Measurements from ENCODE around the gene ZNF644.

Gene ZNF644

DNA sequence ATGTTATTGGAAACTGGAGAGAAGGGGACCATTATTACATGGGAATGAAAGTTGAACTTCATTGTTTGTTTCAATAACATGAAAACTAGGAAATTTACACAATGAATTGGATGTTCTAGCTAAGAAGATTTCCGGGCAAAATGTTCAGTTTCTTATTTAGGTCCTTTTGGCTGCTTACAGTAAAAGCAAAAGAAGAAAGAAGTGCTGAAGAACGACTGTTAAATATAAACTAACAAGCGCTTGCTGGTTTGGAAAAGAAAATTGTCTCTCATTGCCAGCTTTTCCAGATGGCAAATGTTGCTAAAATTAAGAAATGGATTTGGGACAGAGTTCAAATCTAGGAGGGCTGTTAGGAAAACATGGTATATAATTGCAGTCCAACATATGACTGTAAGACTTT, 139.6 kb downstream of the ZNF644 start:
- TF ChIP-seq, protein P1, sequence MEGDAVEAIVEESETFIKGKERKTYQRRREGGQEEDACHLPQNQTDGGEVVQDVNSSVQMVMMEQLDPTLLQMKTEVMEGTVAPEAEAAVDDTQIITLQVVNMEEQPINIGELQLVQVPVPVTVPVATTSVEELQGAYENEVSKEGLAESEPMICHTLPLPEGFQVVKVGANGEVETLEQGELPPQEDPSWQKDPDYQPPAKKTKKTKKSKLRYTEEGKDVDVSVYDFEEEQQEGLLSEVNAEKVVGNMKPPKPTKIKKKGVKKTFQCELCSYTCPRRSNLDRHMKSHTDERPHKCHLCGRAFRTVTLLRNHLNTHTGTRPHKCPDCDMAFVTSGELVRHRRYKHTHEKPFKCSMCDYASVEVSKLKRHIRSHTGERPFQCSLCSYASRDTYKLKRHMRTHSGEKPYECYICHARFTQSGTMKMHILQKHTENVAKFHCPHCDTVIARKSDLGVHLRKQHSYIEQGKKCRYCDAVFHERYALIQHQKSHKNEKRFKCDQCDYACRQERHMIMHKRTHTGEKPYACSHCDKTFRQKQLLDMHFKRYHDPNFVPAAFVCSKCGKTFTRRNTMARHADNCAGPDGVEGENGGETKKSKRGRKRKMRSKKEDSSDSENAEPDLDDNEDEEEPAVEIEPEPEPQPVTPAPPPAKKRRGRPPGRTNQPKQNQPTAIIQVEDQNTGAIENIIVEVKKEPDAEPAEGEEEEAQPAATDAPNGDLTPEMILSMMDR (conservative IDR thresholded peaks at IDR 0.05; ENCODE audit: low read length) = no peak
- no peak overlapping the region for H3K4me3 ChIP-seq (ENCODE audit: low read length)
- no peak for DNase-seq (ENCODE audit: low read depth)

DNA sequence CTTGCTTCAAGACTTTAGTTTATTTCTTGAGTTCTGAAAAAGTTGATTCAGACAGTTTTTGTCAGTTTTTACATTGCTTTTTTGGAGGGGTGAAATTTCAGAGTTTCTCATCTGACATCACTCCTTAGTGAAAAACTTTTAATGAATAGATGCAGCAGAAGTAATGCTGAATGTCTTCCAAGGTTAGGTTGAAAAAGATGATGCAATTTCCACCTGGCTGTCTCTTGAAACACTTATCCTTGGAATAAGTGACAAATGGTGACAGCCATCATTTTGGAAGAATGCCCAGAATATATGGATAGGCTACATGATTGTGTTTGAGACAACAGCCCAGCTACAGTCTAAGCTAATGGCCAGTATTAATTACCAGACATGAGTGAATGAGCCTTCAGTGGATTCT, 140.8 kb downstream of the ZNF644 start:
- TF ChIP-seq, protein P1 (conservative IDR thresholded peaks at IDR 0.05; ENCODE audit: low read length) = no peak
- no peak overlapping the region for H3K4me3 ChIP-seq (ENCODE audit: low read length)
- DNase-seq (ENCODE audit: low read depth) = no peak

DNA sequence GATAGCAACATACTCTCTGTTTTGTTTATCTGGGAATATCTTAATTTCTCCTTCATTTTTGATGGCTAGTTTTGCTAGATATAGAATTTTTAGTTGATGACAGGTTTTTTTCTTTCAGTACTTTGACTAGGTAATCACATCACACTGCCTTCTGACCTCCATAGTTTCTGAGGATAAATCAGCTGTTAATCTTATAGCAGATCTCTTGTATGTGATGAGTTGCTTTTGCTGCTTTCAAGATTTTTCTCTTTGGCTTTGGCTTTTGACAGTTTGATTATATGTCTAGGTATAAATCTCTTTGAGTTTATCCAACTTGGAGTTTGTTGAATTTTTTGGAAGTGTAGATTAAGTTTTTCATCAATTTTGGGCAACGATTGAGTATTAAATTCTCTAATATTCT, 142.6 kb downstream of the ZNF644 start:
- no peak overlapping the region for H3K4me3 ChIP-seq (ENCODE audit: low read length)
- TF ChIP-seq, protein P1 (conservative IDR thresholded peaks at IDR 0.05; ENCODE audit: low read length) = no peak
- DNase-seq (ENCODE audit: low read depth) = peak; percentile 7

DNA sequence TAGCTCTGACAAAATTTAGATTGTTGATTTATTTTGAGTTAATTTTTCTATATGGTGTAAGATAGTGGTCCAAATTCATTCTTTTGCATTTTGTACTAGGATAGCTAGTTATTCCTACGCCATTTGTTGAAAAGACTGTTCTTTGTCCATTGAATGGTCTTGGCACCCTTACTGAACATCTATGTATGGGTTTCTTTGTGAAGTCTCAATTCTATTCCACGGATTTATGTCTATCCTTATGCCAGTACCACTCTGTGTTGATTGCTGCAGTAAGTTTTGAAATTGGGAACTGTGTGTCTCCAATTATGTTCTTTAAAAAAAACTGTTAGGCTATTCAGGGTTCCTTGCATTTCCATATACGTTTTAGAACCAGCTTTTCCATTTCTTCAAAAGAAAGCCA, 145.7 kb downstream of the ZNF644 start:
- no peak overlapping the region for H3K4me3 ChIP-seq (ENCODE audit: low read length)
- TF ChIP-seq, protein P1 (conservative IDR thresholded peaks at IDR 0.05; ENCODE audit: low read length) = no peak
- no peak for DNase-seq (ENCODE audit: low read depth)
